K562 (cell line): Measurements from ENCODE around the gene BCAS3. TPM values are rescaled to one million over a fixed set of nuclear protein-coding genes. Genes with fewer than 3 reads are reported as not detected.

Experiments
- ATAC-seq: fragments of 200-7000 bp; cut with Tn5 transposase; 3 replicates; pipeline ENCODE4 v1.9.1; 2020; ENCODE audit warnings: moderate library complexity
- BruUV-seq: library from RNA; stranded (reverse); fragments of 400-500 nt; replicated peaks from 2 replicates; lab custom pipeline; 2021; lab: Mats Ljungman, UMichigan
- CTCF ChIA-PET: fragments of 300-600 bp; formaldehyde crosslinking; extraction: SDS; loops from one replicate; lab custom pipeline; 2021; ENCODE audit warnings: low intra/inter-chr PET ratio; lab: Yijun Ruan, JAX
- POLR2A ChIA-PET: fragments of 300-600, 350-650 bp; sonication (Branson Sonifier 250); formaldehyde crosslinking; extraction: SDS; loops from one replicate; lab custom pipeline; 2021; ENCODE audit warnings: antibody characterized with exemption, inconsistent platforms; lab: Yijun Ruan, JAX
- DNase-seq, 4 experiments: peaks; one replicate each; pipeline versions ENCODE4 v3.0.0 to v3.0.0-alpha.2; 2011 to 2018; ENCODE audit warnings: low spot score in 3 of 4, mixed read lengths in 3 of 4; ENCODE audit errors: extremely low read depth in 1 of 4
- FAIRE-seq: peaks from 2 replicates; lab custom pipeline; 2011; peaks lifted over from hg19 to GRCh38; lab: Jason Lieb, UNC
- H2AFZ ChIP-seq: 2 replicates; pipeline ENCODE4 v1.6.0; 2011; ENCODE audit warnings: low read depth, low read length, control low read depth, inconsistent platforms
- H3K27ac ChIP-seq: fragments of 200-600 bp; 3 replicates; pipeline ENCODE4 v1.8.0; 2011; ENCODE audit warnings: low read depth, mild to moderate bottlenecking, control low read depth, inconsistent platforms, low read length, moderate library complexity, mixed read lengths; ENCODE audit errors: extremely low read depth
- H3K27me3 ChIP-seq, 2 experiments: fragments of 300-600 bp in 1 of 2; 2 replicates in 1 of 2; 3 replicates in 1 of 2; pipeline versions ENCODE4 v1.6.0 to v1.8.0; 2011; ENCODE audit warnings: inconsistent platforms in 2 of 2, low read length in 2 of 2, mild to moderate bottlenecking in 1 of 2, mixed read lengths in 1 of 2, moderate library complexity in 1 of 2; ENCODE audit not compliant: control insufficient read depth in 2 of 2, insufficient read depth in 2 of 2
- H3K36me3 ChIP-seq: fragments of 300-600 bp; 3 replicates; pipeline ENCODE4 v1.8.0; 2011; ENCODE audit warnings: mild to moderate bottlenecking, low read length, inconsistent platforms; ENCODE audit not compliant: control insufficient read depth, insufficient read depth
- H3K4me1 ChIP-seq, 2 experiments: fragments of 200-600 bp in 1 of 2; replicated peaks in 1 of 2; 2 replicates in 1 of 2; 3 replicates in 1 of 2; pipeline versions ENCODE4 v1.5.1 to v1.8.0; 2011; ENCODE audit warnings: inconsistent platforms in 2 of 2, low read length in 2 of 2, mild to moderate bottlenecking in 1 of 2, mixed read lengths in 1 of 2, moderate library complexity in 1 of 2; ENCODE audit not compliant: control insufficient read depth in 2 of 2, insufficient read depth in 2 of 2
- H3K4me2 ChIP-seq: 2 replicates; pipeline ENCODE4 v1.6.1; 2011; ENCODE audit warnings: low read length, control low read depth, inconsistent platforms, mixed read lengths; ENCODE audit not compliant: insufficient read depth
- H3K4me3 ChIP-seq: fragments of 200-600 bp; sonication (generic), shearing (Covaris generic); 2 replicates; pipeline ENCODE4 v1.5.1; 2016; ENCODE audit warnings: control low read depth, inconsistent platforms
- H3K79me2 ChIP-seq: fragments of 200-600 bp; 3 replicates; pipeline ENCODE4 v1.8.0; 2011; ENCODE audit warnings: low read length, inconsistent platforms; ENCODE audit not compliant: control insufficient read depth, insufficient read depth
- H3K9ac ChIP-seq, 2 experiments: 2 replicates each; pipeline versions ENCODE4 v1.6.0 to v1.6.1; 2011; ENCODE audit warnings: low read depth in 2 of 2, low read length in 2 of 2, control low read depth in 1 of 2, inconsistent platforms in 1 of 2, mild to moderate bottlenecking in 1 of 2, mixed read lengths in 1 of 2; ENCODE audit not compliant: insufficient read depth in 1 of 2
- H3K9me1 ChIP-seq: one replicate; pipeline ENCODE4 v1.6.0; 2011; ENCODE audit warnings: inconsistent platforms, mild to moderate bottlenecking, low read length, moderate library complexity; ENCODE audit not compliant: control insufficient read depth, insufficient read depth
- H3K9me3 ChIP-seq: replicated peaks from 2 replicates; pipeline ENCODE4 v1.5.1; 2011; ENCODE audit warnings: low read depth, low read length, inconsistent platforms; ENCODE audit not compliant: control insufficient read depth, insufficient read depth
- H4K20me1 ChIP-seq: replicated peaks from 2 replicates; pipeline ENCODE4 v1.6.1; 2011; ENCODE audit warnings: low read length, inconsistent platforms, mixed read lengths; ENCODE audit not compliant: control insufficient read depth, insufficient read depth
- BDP1 ChIP-seq: IDR thresholded peaks from 3 replicates; pipeline ENCODE4 v1.6.1; 2011; ENCODE audit not compliant: insufficient read length, insufficient read depth
- CEBPG ChIP-seq, 3 experiments: fragments of 200-800 bp in 1 of 3; sonication (Bioruptor generic) in 1 of 3; sonication (generic) in 1 of 3; formaldehyde crosslinking in 1 of 3; IDR thresholded peaks in 2 of 3; conservative IDR thresholded peaks in 1 of 3; 2 replicates each; pipeline versions ENCODE4 v1.6.1 to v1.8.0; 2016 to 2022; ENCODE audit warnings: missing compliant biosample characterization in 2 of 3, missing genetic modification characterization in 2 of 3, mild to moderate bottlenecking in 1 of 3, missing genetic modification reagents in 1 of 3
- DDX20 ChIP-seq: fragments of 450-650 bp; IDR thresholded peaks from 2 replicates; pipeline ENCODE4 v1.6.1; 2016; ENCODE audit warnings: missing genetic modification characterization, low read depth, mild to moderate bottlenecking, missing compliant biosample characterization, moderate library complexity
- EZH2 ChIP-seq: IDR thresholded peaks from 2 replicates; pipeline ENCODE4 v1.6.1; 2012; ENCODE audit warnings: low read depth, mild to moderate bottlenecking, inconsistent platforms, low read length, borderline replicate concordance
- GATAD2A ChIP-seq: fragments of 450-650 bp; IDR thresholded peaks from 2 replicates; pipeline ENCODE4 v1.6.1; 2017
- MEIS2 ChIP-seq: fragments of 450-650 bp; IDR thresholded peaks from 2 replicates; pipeline ENCODE4 v1.6.1; 2014; ENCODE audit warnings: mild to moderate bottlenecking; ENCODE audit not compliant: partially characterized antibody
- NFE2 ChIP-seq: IDR thresholded peaks from 2 replicates; pipeline ENCODE4 v1.6.1; 2014; ENCODE audit warnings: antibody characterized with exemption, low read depth
- SREBF2 ChIP-seq: sonication (generic); formaldehyde crosslinking; IDR thresholded peaks from 2 replicates; pipeline ENCODE4 v1.4.0; 2020; ENCODE audit warnings: mild to moderate bottlenecking, missing genetic modification reagents
- ZNF174 ChIP-seq: fragments of 250-450 bp; sonication (Bioruptor Pico); IDR thresholded peaks from 2 replicates; pipeline ENCODE4 v1.4.0; 2020; ENCODE audit warnings: mild to moderate bottlenecking
- ZNF584 ChIP-seq: fragments of 200-800 bp; sonication (Bioruptor generic); IDR thresholded peaks from 2 replicates; pipeline ENCODE4 v1.6.1; 2016; ENCODE audit warnings: low read depth, mild to moderate bottlenecking, missing genetic modification characterization, missing compliant biosample characterization
- ZNF780A ChIP-seq: fragments of 250-450 bp; sonication (Bioruptor Pico); IDR thresholded peaks from 2 replicates; pipeline ENCODE4 v1.5.0; 2021; ENCODE audit warnings: mild to moderate bottlenecking
- WGBS: fragments of 100-300 bp; shearing (Covaris generic); methylation state at CpG from one replicate; pipeline ENCODE4 v1.1.6; 2016; ENCODE audit warnings: low coverage, mixed read lengths; ENCODE audit not compliant: insufficient coverage; ENCODE audit errors: missing lambda C conversion rate; 5-methylcytosine and 5-hydroxymethylcytosine counted together
- in situ Hi-C: fragments of 300-500 bp; cut with MboI; formaldehyde crosslinking; loops from 4 replicates; pipeline ENCODE4 v1.15.0; 2018; ENCODE audit warnings: inconsistent platforms, mixed read lengths
- intact Hi-C: fragments of 100-400 bp; cut with micrococcal nuclease; formaldehyde crosslinking; loops from 2 replicates; pipeline ENCODE4 v1.14.2; 2022
- polyA plus RNA-seq, 8 experiments: library from polyadenylated mRNA; depleted of rRNA in 4 of 8; stranded (reverse) in 5 of 8; unstranded in 3 of 8; fragments of >200 nt; fragmentation: Nextera tagmentation in 2 of 8; fragmentation: Illumina TruSeq in 1 of 8; extraction: Ambion mirVana in 2 of 8; extraction: Trizol in 1 of 8; gene quantifications; 2 replicates each; pipeline versions ENCODE4 v1.2.1 to v1.2.3, GENCODE V29; 2011 to 2014; ENCODE audit warnings: inconsistent platforms in 1 of 8, missing spikeins in 1 of 8
- total RNA-seq, 7 experiments: library from RNA; depleted of rRNA in 6 of 7; stranded (reverse); fragments of >200 nt in 6 of 7; fragmentation: Illumina TruSeq in 2 of 7; extraction: Trizol in 2 of 7; gene quantifications; 2 replicates each; pipeline versions ENCODE4 v1.2.1 to v1.2.3, GENCODE V29; 2011 to 2021; ENCODE audit warnings: low replicate concordance in 1 of 7
- TF ChIP-seq, protein P1 (sequence below), 2 experiments: IDR thresholded peaks; 2 replicates each; pipeline ENCODE4 v1.6.1; 2011; ENCODE audit warnings: borderline replicate concordance in 1 of 2, control low read depth in 1 of 2, low read depth in 1 of 2, low read length in 1 of 2, mild to moderate bottlenecking in 1 of 2, mixed read lengths in 1 of 2, moderate library complexity in 1 of 2; ENCODE audit not compliant: insufficient read depth in 1 of 2, insufficient read length in 1 of 2, poor library complexity in 1 of 2, severe bottlenecking in 1 of 2; ENCODE audit errors: extremely low read depth in 1 of 2
- TF ChIP-seq, protein P2 (sequence below): fragments of 450-650 bp; IDR thresholded peaks from 2 replicates; pipeline ENCODE4 v1.7.1; 2018; ENCODE audit warnings: mild to moderate bottlenecking, low read depth; ENCODE audit not compliant: partially characterized antibody
- TF ChIP-seq, protein P3 (sequence below): fragments of 450-650 bp; IDR thresholded peaks from 2 replicates; pipeline ENCODE4 v1.7.0; 2016; ENCODE audit warnings: borderline replicate concordance

The BCAS3 gene
- total and polyA plus RNA-seq, 9 of the 15 experiments (the other 6 are each of a cell fraction or from before 2014, with no cell fraction given): 1.9 to 5.5 (median 3.5) TPM

- intact Hi-C loops (loop anchor here (5.0 to 10.0 kb wide), 2 partner anchors 420 to 692 kb away; no protein-coding TSS in a partner anchor), in situ Hi-C loops (no loop called here)
- peaks cover 3 to 9% of the 10 kb centered on the region in 2 experiments; a peak in 4 of 5 replicates for H3K27me3 ChIP-seq
- no peaks in the 10 kb centered on the region for H3K36me3 ChIP-seq
- H3K9ac ChIP-seq: no peak overlapping the region
- no peak overlapping the region for H3K4me3 ChIP-seq
- no peak overlapping the region for H2AFZ ChIP-seq
- WGBS: 20% methylated on average over 5 of the region's 5 CpGs
- FAIRE-seq (no peak), ATAC-seq (no peak), DNase-seq (peak in 1 of 4 experiments; percentile 2)
- peaks cover 0 to 33% of the 10 kb centered on the region in 2 experiments; a peak in 4 of 5 replicates for H3K4me1 ChIP-seq
- no TSS peak for BruUV-seq
- ChIA-PET CTCF (no interaction called here), POLR2A (no interaction called here)
- H3K9me1 ChIP-seq: no peaks in the 10 kb centered on the region
- H3K79me2 ChIP-seq: no peaks in the 10 kb centered on the region
- no peak overlapping the region for H3K4me2 ChIP-seq
- no peak overlapping the region for H3K27ac ChIP-seq
- no peaks in the 10 kb centered on the region for H4K20me1 ChIP-seq
- H3K9me3 ChIP-seq: no peaks in the 10 kb centered on the region
- no peak for TF ChIP-seq CEBPG (CRISPR knock-in tag; IDR thresholded peaks at IDR 0.05)
- TF ChIP-seq CEBPG (tag; conservative IDR thresholded peaks at IDR 0.05 in 1 of 2, IDR thresholded peaks at IDR 0.05 in 1 of 2): no peak
- no peak for TF ChIP-seq SREBF2
- TF ChIP-seq GATAD2A: no peak
- no peak for TF ChIP-seq MEIS2
- no peak for TF ChIP-seq DDX20 (tag)
- no peak for TF ChIP-seq ZNF780A (CRISPR knock-in tag)
- no peak for TF ChIP-seq BDP1
- TF ChIP-seq EZH2: no peak
- TF ChIP-seq, protein P1, sequence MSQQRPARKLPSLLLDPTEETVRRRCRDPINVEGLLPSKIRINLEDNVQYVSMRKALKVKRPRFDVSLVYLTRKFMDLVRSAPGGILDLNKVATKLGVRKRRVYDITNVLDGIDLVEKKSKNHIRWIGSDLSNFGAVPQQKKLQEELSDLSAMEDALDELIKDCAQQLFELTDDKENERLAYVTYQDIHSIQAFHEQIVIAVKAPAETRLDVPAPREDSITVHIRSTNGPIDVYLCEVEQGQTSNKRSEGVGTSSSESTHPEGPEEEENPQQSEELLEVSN (IDR thresholded peaks at IDR 0.05; ENCODE audit: borderline replicate concordance in 1 of 2, extremely low read depth in 1 of 2, insufficient read depth in 1 of 2, insufficient read length in 1 of 2, low read depth in 1 of 2, low read length in 1 of 2, poor library complexity in 1 of 2, severe bottlenecking in 1 of 2): no peak
- TF ChIP-seq, protein P2, sequence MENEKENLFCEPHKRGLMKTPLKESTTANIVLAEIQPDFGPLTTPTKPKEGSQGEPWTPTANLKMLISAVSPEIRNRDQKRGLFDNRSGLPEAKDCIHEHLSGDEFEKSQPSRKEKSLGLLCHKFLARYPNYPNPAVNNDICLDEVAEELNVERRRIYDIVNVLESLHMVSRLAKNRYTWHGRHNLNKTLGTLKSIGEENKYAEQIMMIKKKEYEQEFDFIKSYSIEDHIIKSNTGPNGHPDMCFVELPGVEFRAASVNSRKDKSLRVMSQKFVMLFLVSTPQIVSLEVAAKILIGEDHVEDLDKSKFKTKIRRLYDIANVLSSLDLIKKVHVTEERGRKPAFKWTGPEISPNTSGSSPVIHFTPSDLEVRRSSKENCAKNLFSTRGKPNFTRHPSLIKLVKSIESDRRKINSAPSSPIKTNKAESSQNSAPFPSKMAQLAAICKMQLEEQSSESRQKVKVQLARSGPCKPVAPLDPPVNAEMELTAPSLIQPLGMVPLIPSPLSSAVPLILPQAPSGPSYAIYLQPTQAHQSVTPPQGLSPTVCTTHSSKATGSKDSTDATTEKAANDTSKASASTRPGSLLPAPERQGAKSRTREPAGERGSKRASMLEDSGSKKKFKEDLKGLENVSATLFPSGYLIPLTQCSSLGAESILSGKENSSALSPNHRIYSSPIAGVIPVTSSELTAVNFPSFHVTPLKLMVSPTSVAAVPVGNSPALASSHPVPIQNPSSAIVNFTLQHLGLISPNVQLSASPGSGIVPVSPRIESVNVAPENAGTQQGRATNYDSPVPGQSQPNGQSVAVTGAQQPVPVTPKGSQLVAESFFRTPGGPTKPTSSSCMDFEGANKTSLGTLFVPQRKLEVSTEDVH: no peak
- TF ChIP-seq ZNF174 (CRISPR knock-in tag): no peak
- TF ChIP-seq, protein P3, sequence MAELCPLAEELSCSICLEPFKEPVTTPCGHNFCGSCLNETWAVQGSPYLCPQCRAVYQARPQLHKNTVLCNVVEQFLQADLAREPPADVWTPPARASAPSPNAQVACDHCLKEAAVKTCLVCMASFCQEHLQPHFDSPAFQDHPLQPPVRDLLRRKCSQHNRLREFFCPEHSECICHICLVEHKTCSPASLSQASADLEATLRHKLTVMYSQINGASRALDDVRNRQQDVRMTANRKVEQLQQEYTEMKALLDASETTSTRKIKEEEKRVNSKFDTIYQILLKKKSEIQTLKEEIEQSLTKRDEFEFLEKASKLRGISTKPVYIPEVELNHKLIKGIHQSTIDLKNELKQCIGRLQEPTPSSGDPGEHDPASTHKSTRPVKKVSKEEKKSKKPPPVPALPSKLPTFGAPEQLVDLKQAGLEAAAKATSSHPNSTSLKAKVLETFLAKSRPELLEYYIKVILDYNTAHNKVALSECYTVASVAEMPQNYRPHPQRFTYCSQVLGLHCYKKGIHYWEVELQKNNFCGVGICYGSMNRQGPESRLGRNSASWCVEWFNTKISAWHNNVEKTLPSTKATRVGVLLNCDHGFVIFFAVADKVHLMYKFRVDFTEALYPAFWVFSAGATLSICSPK: no peak
- no peak for TF ChIP-seq NFE2
- no peak for TF ChIP-seq ZNF584 (CRISPR knock-in tag)
Measured at GRCh38 chr17:61414936-61415251, 737.2 kb downstream of the BCAS3 start.
